MCF 10A (cell line): ENCODE results near the gene CHD1. TPM values are rescaled to one million over a fixed set of nuclear protein-coding genes. Genes with fewer than 3 reads are reported as not detected.

Experiments
- BruUV-seq: library from RNA; stranded (reverse); fragments of 400-500 nt; replicated peaks from 2 replicates; lab custom pipeline; 2021; lab: Mats Ljungman, UMichigan
- CTCF ChIA-PET: fragments of 300-600 bp; sonication (Branson Sonifier 250); formaldehyde crosslinking; extraction: SDS; loops from one replicate; lab custom pipeline; 2021; ENCODE audit warnings: antibody characterized with exemption, inconsistent platforms; lab: Yijun Ruan, JAX
- POLR2A ChIA-PET: fragments of 300-600, 350-650 bp; sonication (Branson Sonifier 250); formaldehyde crosslinking; extraction: SDS; loops from one replicate; lab custom pipeline; 2020; ENCODE audit warnings: antibody characterized with exemption, inconsistent platforms; lab: Yijun Ruan, JAX
- DNase-seq: peaks from one replicate; pipeline ENCODE4 v3.0.0-alpha.2; 2018; ENCODE audit not compliant: unreplicated experiment
- H3K27ac Mint-ChIP-seq: one replicate; pipeline ENCODE4 v1.8.0; 2022; ENCODE audit warnings: mild to moderate bottlenecking, low read depth, mixed read lengths; ENCODE audit not compliant: unreplicated experiment
- H3K27me3 Mint-ChIP-seq: one replicate; pipeline ENCODE4 v1.8.0; 2022; ENCODE audit warnings: mixed read lengths; ENCODE audit not compliant: insufficient read depth, unreplicated experiment
- H3K36me3 Mint-ChIP-seq: one replicate; pipeline ENCODE4 v1.8.0; 2022; ENCODE audit warnings: mild to moderate bottlenecking, moderate library complexity, mixed read lengths; ENCODE audit not compliant: insufficient read depth, unreplicated experiment
- H3K4me1 Mint-ChIP-seq: one replicate; pipeline ENCODE4 v1.8.0; 2022; ENCODE audit warnings: mixed read lengths; ENCODE audit not compliant: insufficient read depth, unreplicated experiment
- H3K4me3 Mint-ChIP-seq: one replicate; pipeline ENCODE4 v1.8.0; 2022; ENCODE audit warnings: mild to moderate bottlenecking, moderate library complexity, mixed read lengths; ENCODE audit not compliant: unreplicated experiment
- H3K9me3 Mint-ChIP-seq: one replicate; pipeline ENCODE4 v1.8.0; 2022; ENCODE audit warnings: mixed read lengths; ENCODE audit not compliant: unreplicated experiment
- CTCF ChIP-seq: fragments of 200-600 bp; IDR thresholded peaks from one replicate; pipeline ENCODE4 v1.8.0; 2022; ENCODE audit warnings: antibody characterized with exemption, mild to moderate bottlenecking; ENCODE audit not compliant: unreplicated experiment
- intact Hi-C: fragments of 100-400 bp; cut with micrococcal nuclease; formaldehyde crosslinking; loops from 2 replicates; pipeline ENCODE4 v1.14.1; 2022
- total RNA-seq: library from RNA; stranded (reverse); gene quantifications from 2 replicates; pipeline ENCODE4 v1.2.3, GENCODE V29; 2022

The CHD1 gene
- total RNA-seq, 1 experiment from 2014 or later: 54.7 TPM

GRCh38 chr5:98872674-98873073, 56.1 kb downstream of the CHD1 start:
- no peak overlapping the region for H3K27ac Mint-ChIP-seq
- CTCF ChIA-PET: interaction anchor here (1.1 kb wide), 1 partner anchor 1866 kb away, joined by 3 read pairs; no protein-coding TSS in a partner anchor

GRCh38 chr5:98865690-98866089, 63.1 kb downstream of the CHD1 start:
- POLR2A ChIA-PET: interaction anchor here (1.4 kb wide), 1 partner anchor 13 kb away, joined by 3 read pairs; no protein-coding TSS in a partner anchor
- H3K27ac Mint-ChIP-seq: no peak overlapping the region
- intact Hi-C loops: no loop called here
- no peak overlapping the region for H3K4me3 Mint-ChIP-seq
- H3K36me3 Mint-ChIP-seq: peaks cover 93% of the 10 kb centered on the region
- CTCF ChIA-PET: interaction anchor here (1.2 kb wide), 1 partner anchor 22 kb away, joined by 3 read pairs; no protein-coding TSS in a partner anchor
- BruUV-seq: no TSS peak
- no peaks in the 10 kb centered on the region for H3K27me3 Mint-ChIP-seq
- DNase-seq: no peak
- H3K9me3 Mint-ChIP-seq: no peaks in the 10 kb centered on the region
- no peaks in the 10 kb centered on the region for H3K4me1 Mint-ChIP-seq
- no peak for TF ChIP-seq CTCF

More at GRCh38 chr5:98872674-98873073, 56.1 kb downstream of the CHD1 start:
- TF ChIP-seq CTCF: no peak
- H3K4me1 Mint-ChIP-seq: no peaks in the 10 kb centered on the region
- BruUV-seq: no TSS peak
- H3K27me3 Mint-ChIP-seq: no peaks in the 10 kb centered on the region
- peaks cover 87% of the 10 kb centered on the region for H3K36me3 Mint-ChIP-seq
- H3K9me3 Mint-ChIP-seq: no peaks in the 10 kb centered on the region
- POLR2A ChIA-PET: no interaction called here
- intact Hi-C loops: no loop called here
- DNase-seq: peak; percentile 68
- no peak overlapping the region for H3K4me3 Mint-ChIP-seq

- ChIA-PET POLR2A (no interaction called here), CTCF (interaction anchor here (0.7 kb wide), 1 partner anchor 13 kb away, joined by 3 read pairs; no protein-coding TSS in a partner anchor)
- DNase-seq: no peak
- Mint-ChIP-seq H3K9me3 (no peaks in the 10 kb centered on the region), H3K27me3 (no peaks in the 10 kb centered on the region), H3K36me3 (no peaks in the 10 kb centered on the region), H3K4me3 (no peak overlapping the region), H3K27ac (peak overlapping the region; percentile 64), H3K4me1 (no peaks in the 10 kb centered on the region)
- intact Hi-C loops: no loop called here
- BruUV-seq: no TSS peak
- no peak for TF ChIP-seq CTCF
These were observed 81.8 kb downstream of the CHD1 start for GRCh38 chr5:98847054-98847453.

- no peaks in the 10 kb centered on the region for H3K4me1 Mint-ChIP-seq
- ChIA-PET POLR2A (interaction anchor here (1.2 kb wide), 1 partner anchor 10 kb away, joined by 4 read pairs; no protein-coding TSS in a partner anchor), CTCF (no interaction called here)
- H3K27ac Mint-ChIP-seq: peak overlapping the region; percentile 64
- TF ChIP-seq CTCF: no peak
- BruUV-seq: no TSS peak
- intact Hi-C loops: no loop called here
- H3K9me3 Mint-ChIP-seq: no peaks in the 10 kb centered on the region
- no peaks in the 10 kb centered on the region for H3K27me3 Mint-ChIP-seq
- H3K36me3 Mint-ChIP-seq: no peaks in the 10 kb centered on the region
- no peak overlapping the region for H3K4me3 Mint-ChIP-seq
- DNase-seq: no peak
These were observed 82.3 kb downstream of the CHD1 start for GRCh38 chr5:98846520-98846919.
